GM19468 (cell line): ENCODE results near the gene PROC.

ENCODE experiments used
- ATAC-seq: cut with Tn5 transposase; IDR thresholded peaks from one replicate; pipeline ENCODE4 v1.9.1; 2021; ENCODE audit warnings: mild to moderate bottlenecking, moderate library complexity, moderate number of reproducible peaks; ENCODE audit not compliant: unreplicated experiment; ENCODE audit errors: extremely low read depth

The PROC gene

DNA sequence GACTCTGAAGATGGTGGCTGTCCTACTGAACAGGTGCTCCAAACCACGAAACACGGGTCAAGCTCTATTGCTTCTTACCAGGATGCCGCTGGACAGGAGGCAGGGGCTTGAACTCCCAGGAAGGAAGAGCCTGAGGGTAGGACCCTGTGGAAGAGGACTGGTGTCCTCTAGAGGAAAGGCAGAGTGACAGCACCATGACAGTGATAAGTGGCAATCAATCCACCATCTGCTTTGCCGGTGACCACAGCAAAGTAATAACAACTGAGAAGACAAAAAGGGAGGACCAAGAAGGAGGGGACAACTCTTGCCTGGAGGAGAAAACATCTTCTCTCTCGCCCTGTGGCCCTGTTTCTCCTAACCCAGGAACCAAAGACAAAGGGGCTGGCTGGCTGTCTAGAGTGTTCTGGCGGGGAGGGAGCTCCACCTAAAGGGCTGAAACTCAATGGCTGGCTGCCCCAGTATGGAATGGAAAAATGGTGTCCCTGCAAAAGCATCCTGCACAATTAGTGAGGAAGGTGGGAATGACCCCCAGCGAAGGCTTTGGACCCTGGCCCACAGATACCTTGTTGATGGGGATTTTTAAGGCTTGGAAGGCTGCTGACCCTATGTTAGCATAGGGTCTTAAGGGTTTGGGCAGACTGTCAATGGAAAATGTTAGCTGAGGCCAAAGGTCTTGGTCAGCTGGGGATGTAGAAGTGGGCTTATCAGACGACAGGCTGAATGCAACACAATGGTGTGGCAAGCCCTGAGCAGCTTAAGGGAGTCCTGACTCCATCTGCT is 35.4 kb downstream of the PROC start:
- ATAC-seq, result no peak

DNA sequence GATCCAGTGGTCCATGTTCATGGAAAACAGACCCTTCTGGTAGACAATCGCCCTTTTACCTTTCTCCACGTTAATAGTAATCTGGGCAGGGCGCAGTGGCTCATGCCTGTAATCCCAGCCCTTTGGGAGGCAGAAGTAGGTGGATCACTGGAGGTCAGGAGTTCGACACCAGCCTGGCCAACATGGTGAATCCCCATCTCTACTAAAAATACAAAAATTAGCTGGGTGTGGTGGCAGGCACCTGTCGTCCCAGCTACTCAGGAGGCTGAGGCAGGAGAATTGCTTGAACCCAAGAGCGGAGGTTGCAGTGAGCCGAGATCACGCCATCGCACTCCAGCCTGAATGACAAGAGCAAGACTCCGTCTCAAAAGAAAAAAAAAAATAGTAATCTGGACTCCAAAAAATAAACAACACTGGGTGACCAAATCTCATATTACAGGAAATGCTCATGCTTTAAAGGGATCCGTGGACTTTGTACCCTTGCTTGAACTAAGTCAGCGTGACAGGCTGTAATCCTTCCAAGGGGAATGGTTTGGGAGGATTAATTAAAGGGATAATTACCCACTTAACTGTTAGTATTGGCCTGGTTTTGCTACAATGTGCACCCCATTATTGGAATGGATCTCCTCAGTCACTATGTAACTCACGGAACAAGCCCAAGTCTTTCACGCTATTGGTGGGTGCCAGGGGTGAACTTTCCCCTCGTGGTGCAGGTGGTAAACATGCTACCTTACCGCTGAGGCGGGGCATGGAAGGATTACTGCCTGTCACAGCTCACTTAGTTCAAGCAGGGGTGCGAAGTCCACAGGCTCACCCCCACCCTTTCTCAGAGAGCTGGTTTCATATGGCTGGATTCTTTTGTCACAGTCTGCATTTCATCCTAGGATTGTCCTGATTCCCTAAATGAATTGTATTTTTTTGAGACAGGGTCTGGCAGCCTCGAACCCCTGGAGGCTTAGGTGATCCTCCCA is 36.7 kb downstream of the PROC start:
- ATAC-seq, result no peak

GRCh38 chr2:127455566-127456493 is 37.6 kb downstream of the PROC start:
- no peak for ATAC-seq

DNA sequence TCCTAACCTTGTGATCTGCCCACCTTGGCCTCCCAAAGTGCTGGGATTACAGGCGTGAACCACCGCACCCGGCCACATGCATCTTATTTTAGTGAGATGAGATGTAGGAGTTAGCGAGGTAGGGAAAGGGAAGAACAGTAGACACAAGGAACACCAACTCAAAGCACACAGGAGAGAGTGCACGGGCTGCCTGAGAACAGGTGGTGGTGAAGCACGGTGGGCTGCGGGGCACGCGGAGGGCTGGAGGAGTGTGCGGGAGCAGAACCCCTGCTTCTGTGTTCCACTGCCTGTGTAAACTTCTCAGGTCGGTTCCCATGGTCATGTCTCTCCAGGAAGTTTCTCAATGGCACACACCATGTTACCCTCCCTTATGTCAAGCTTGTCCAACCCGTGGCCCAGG is 38.7 kb downstream of the PROC start:
- ATAC-seq, result no peak

GRCh38 chr2:127462461-127462860 is 44.2 kb downstream of the PROC start:
- no peak for ATAC-seq

GRCh38 chr2:127463155-127463991 is 45.1 kb downstream of the PROC start:
- ATAC-seq, result no peak

- ATAC-seq, result no peak
Measured at GRCh38 chr2:127464470-127465257, 46.4 kb downstream of the PROC start.

DNA sequence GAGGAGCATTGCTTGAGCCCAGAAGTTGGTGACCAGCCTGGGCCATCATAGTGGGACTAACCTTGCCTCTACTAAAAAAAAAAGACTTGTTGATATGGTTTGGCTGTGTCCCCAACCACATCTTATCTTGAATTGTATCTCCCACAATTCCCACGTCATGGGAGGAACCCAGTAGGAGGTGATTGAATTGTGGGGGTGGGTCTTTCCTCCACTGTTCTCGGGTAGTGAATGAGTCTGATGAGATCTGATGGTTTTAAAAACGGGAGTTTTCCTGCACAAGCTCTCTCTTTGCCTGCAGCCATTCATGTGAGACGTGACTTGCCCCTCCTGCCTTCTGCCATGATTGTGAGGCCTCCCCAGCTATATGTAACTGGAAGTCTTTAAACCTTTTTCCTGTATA is 47.0 kb downstream of the PROC start:
- ATAC-seq, result no peak

GRCh38 chr2:127469051-127469450 is 50.8 kb downstream of the PROC start:
- ATAC-seq, result no peak

DNA sequence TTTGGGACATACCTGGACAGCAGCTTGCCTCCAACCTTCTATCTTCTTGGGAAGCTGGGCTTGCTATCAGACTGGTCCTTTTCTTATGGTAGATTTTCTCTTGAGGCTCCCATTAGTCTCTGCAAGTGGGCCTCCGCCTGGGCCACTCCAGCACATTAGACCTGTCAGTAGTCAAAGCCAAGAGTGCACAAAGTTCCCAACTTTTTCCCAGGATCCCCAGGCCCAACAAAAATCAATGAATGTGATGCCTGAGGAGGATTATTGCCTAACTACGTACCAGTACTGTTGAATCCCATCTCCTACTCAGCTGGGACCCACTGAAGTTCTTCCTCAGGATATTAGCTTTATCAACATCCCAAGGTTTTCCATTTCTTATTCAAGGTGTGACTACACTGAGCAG is 51.7 kb downstream of the PROC start:
- ATAC-seq, result no peak

DNA sequence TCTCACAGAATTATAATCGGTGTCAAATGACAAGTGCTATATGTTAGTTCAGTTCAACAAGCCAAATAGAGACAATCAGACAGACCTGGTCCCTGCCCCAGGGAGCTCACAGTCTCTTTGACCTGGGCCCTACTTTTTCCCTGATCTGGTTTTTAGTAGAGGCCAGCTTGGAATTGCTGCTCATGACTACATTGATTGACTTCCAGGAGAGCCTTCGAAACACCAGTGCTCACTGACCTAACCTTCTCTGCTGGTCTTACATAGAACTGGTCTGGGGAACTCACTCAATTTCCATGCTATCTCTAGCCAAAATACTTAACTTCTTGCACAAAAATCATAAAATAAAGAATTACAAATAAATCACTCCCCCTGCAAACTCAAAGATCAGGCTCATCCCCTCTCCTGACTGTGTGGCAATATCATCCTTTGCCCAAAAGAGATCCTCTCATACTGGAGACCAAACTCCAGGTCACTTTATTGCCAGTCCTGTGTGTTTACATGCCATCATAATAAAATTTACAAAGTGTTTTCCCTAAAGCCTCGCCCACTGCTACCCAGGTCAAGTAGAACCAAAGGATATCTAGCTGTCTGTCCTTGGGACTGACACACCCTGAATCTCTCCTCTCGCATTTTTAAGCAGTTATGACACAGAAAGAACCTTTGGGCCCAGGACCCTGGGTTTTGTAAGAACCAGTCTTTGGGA is 53.2 kb downstream of the PROC start:
- no peak for ATAC-seq

GRCh38 chr2:127472268-127472667 is 54.0 kb downstream of the PROC start:
- ATAC-seq, result no peak

- no peak for ATAC-seq
Measured at GRCh38 chr2:127475788-127476187, 57.6 kb downstream of the PROC start.
